ENCODE data around the gene CDH15. TPM values are rescaled to one million over a fixed set of nuclear protein-coding genes. Genes with fewer than 3 reads are reported as not detected.
A peak's percentile ranks its signal among the peaks of the same experiment; 100 is the strongest.

The CDH15 gene
- total RNA-seq, 1 experiment from 2014 or later: not detected

DNA sequence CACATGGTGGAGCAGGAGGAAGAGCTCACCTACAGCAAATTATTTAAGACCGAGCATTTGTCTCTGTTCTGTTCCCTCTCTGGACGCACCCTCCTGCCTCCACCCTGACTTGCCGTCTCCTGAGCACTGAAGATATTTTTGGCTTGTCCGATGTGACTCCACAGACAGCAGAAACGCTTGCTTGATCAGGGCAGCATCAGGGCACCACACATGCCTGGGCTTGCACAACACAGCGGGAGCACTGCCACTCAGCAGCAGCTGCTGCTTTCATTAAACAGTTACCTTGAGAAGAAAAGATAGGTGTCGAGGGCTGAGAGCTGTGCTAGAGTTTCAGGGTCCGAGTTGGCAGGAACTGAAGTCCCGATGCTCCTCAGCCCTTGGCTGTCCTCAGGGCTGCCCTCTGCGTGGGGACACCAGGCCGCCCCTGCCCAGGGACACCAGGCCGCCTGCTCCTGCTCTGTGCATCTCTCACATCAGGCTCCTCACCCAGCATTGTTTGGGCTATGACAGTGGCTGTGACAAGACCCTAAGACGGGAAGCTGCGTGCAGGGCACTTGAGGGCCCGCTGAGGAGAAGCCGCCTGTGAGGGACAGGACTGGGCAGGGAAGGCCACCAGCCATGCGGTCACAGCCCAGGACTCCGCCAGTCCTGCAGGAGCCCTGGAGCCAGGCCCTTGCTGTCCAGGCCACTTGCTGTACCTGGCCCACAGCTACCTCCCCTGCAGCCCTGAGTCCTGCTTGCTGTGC is 21.3 kb upstream of the CDH15 start:
- BruUV-seq (replicated peaks): no TSS peak
- Mint-ChIP-seq H3K9me3 (ENCODE audit: low read depth, unreplicated experiment) (peaks cover 13% of the 10 kb centered on the region), H3K4me1 (ENCODE audit: low read depth, unreplicated experiment) (peaks cover 6% of the 10 kb centered on the region), H3K27ac (ENCODE audit: unreplicated experiment) (no peak overlapping the region), H3K36me3 (ENCODE audit: insufficient read depth, unreplicated experiment) (peaks cover 54% of the 10 kb centered on the region), H3K4me3 (ENCODE audit: low read depth, unreplicated experiment) (no peak overlapping the region), H3K27me3 (ENCODE audit: unreplicated experiment) (peaks cover 13% of the 10 kb centered on the region)
- CTCF ChIA-PET: no interaction called here
- TF ChIP-seq, protein P1, sequence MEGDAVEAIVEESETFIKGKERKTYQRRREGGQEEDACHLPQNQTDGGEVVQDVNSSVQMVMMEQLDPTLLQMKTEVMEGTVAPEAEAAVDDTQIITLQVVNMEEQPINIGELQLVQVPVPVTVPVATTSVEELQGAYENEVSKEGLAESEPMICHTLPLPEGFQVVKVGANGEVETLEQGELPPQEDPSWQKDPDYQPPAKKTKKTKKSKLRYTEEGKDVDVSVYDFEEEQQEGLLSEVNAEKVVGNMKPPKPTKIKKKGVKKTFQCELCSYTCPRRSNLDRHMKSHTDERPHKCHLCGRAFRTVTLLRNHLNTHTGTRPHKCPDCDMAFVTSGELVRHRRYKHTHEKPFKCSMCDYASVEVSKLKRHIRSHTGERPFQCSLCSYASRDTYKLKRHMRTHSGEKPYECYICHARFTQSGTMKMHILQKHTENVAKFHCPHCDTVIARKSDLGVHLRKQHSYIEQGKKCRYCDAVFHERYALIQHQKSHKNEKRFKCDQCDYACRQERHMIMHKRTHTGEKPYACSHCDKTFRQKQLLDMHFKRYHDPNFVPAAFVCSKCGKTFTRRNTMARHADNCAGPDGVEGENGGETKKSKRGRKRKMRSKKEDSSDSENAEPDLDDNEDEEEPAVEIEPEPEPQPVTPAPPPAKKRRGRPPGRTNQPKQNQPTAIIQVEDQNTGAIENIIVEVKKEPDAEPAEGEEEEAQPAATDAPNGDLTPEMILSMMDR (IDR thresholded peaks at IDR 0.05; ENCODE audit: unreplicated experiment): no peak
- intact Hi-C loops (cut with micrococcal nuclease; ENCODE audit: unreplicated experiment): no loop called here
- no peak for DNase-seq

- CTCF ChIA-PET: no interaction called here
- H3K27me3 Mint-ChIP-seq (ENCODE audit: unreplicated experiment): peaks cover 20% of the 10 kb centered on the region
- no TSS peak for BruUV-seq (replicated peaks)
- H3K4me3 Mint-ChIP-seq (ENCODE audit: low read depth, unreplicated experiment): no peak overlapping the region
- H3K9me3 Mint-ChIP-seq (ENCODE audit: low read depth, unreplicated experiment): peaks cover 13% of the 10 kb centered on the region
- peaks cover 6% of the 10 kb centered on the region for H3K4me1 Mint-ChIP-seq (ENCODE audit: low read depth, unreplicated experiment)
- no peak overlapping the region for H3K27ac Mint-ChIP-seq (ENCODE audit: unreplicated experiment)
- no peak for DNase-seq
- intact Hi-C loops (cut with micrococcal nuclease; ENCODE audit: unreplicated experiment): no loop called here
- H3K36me3 Mint-ChIP-seq (ENCODE audit: insufficient read depth, unreplicated experiment): peaks cover 61% of the 10 kb centered on the region
- TF ChIP-seq, protein P1 (IDR thresholded peaks at IDR 0.05; ENCODE audit: unreplicated experiment): no peak
Measured at GRCh38 chr16:89150981-89151380, 20.6 kb upstream of the CDH15 start.

GRCh38 chr16:89152831-89153700 is 18.5 kb upstream of the CDH15 start:
- TF ChIP-seq, protein P1 (IDR thresholded peaks at IDR 0.05; ENCODE audit: unreplicated experiment): no peak
- Mint-ChIP-seq H3K27me3 (ENCODE audit: unreplicated experiment) (peaks cover 32% of the 10 kb centered on the region), H3K9me3 (ENCODE audit: low read depth, unreplicated experiment) (peaks cover 13% of the 10 kb centered on the region), H3K4me3 (ENCODE audit: low read depth, unreplicated experiment) (no peak overlapping the region), H3K27ac (ENCODE audit: unreplicated experiment) (no peak overlapping the region), H3K4me1 (ENCODE audit: low read depth, unreplicated experiment) (peaks cover 6% of the 10 kb centered on the region), H3K36me3 (ENCODE audit: insufficient read depth, unreplicated experiment) (peaks cover 67% of the 10 kb centered on the region)
- intact Hi-C loops (cut with micrococcal nuclease; ENCODE audit: unreplicated experiment): no loop called here
- no TSS peak for BruUV-seq (replicated peaks)
- no peak for DNase-seq
- CTCF ChIA-PET: no interaction called here

- Mint-ChIP-seq H3K36me3 (ENCODE audit: insufficient read depth, unreplicated experiment) (peaks cover 67% of the 10 kb centered on the region), H3K27me3 (ENCODE audit: unreplicated experiment) (peaks cover 32% of the 10 kb centered on the region), H3K4me3 (ENCODE audit: low read depth, unreplicated experiment) (no peak overlapping the region), H3K27ac (ENCODE audit: unreplicated experiment) (peak overlapping the region; percentile 45), H3K9me3 (ENCODE audit: low read depth, unreplicated experiment) (peaks cover 10% of the 10 kb centered on the region), H3K4me1 (ENCODE audit: low read depth, unreplicated experiment) (peaks cover 6% of the 10 kb centered on the region)
- CTCF ChIA-PET: no interaction called here
- intact Hi-C loops (cut with micrococcal nuclease; ENCODE audit: unreplicated experiment): no loop called here
- DNase-seq: peak; percentile 45
- no TSS peak for BruUV-seq (replicated peaks)
- TF ChIP-seq, protein P1 (IDR thresholded peaks at IDR 0.05; ENCODE audit: unreplicated experiment): no peak
Measured at GRCh38 chr16:89153848-89154271, 17.7 kb upstream of the CDH15 start.
